ENCODE results near the gene SERPIND1. TPM values are rescaled to one million over a fixed set of nuclear protein-coding genes. Genes with fewer than 3 reads are reported as not detected.

Gene SERPIND1
- total and polyA plus RNA-seq, 10 of the 15 experiments (the other 5 are each of a cell fraction or from before 2014, with no cell fraction given), result 0.08 to 0.85 (median 0.38) TPM; not detected in 1

DNA sequence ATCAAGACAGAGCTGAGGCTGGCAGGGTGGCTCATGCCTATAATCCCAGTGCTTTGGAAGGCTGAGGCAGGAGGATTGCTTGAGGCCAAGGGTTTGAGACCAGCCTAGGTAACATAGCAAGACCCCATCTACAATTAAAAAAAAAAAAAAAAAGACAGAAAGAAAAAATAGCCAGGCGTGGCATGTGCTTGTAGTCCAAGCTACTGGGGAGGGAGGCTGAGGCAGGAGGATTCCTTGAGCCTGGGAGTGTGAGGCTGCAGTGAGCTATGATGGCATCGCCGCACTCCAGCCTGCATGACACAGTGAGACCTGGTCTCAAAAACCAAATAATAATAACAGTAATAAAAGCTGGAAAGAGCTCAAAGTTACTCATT, 9.4 kb downstream of the SERPIND1 start:
- H3K9ac ChIP-seq (ENCODE audit: control insufficient read depth, insufficient read depth, low read length), result no peak overlapping the region
- no peaks in the 10 kb centered on the region for H3K79me2 ChIP-seq (ENCODE audit: control insufficient read depth, insufficient read depth, low read length)
- H3K4me2 ChIP-seq (ENCODE audit: control insufficient read depth, insufficient read depth), result no peak overlapping the region; the same call in 1 of the 2 replicates
- peaks cover 3 to 9% of the 10 kb centered on the region in 2 experiments for H3K36me3 ChIP-seq (ENCODE audit: control insufficient read depth in 2 of 2, insufficient read depth in 2 of 2, low read length in 1 of 2)
- FAIRE-seq, result peak; percentile 81
- H4K20me1 ChIP-seq (ENCODE audit: control insufficient read depth, insufficient read depth), result no peaks in the 10 kb centered on the region
- H3K27ac ChIP-seq (ENCODE audit: control insufficient read depth, insufficient read depth), result no peak overlapping the region
- POLR2A ChIA-PET, result interaction anchor here (0.7 to 1.1 kb wide), 2 partner anchors 32 to 34 kb away, joined by 3 read pairs; no protein-coding TSS in a partner anchor
- RAD21 ChIA-PET (ENCODE audit: unreplicated experiment), result interaction anchor here (0.7 to 3.8 kb wide), 5 partner anchors 33 to 344 kb away, joined by 3 to 27 read pairs (median 9); no protein-coding TSS in a partner anchor
- DNase-seq (ENCODE audit: low read depth, low spot score), result no peak
- SMC1A ChIA-PET (ENCODE audit: uncharacterized antibody, unreplicated experiment), result interaction anchor here (0.8 to 4.5 kb wide), 4 partner anchors 34 to 218 kb away, joined by 3 to 41 read pairs (median 4); no protein-coding TSS in a partner anchor
- H3K4me3 ChIP-seq, result no peak overlapping the region
- intact Hi-C loops (cut with micrococcal nuclease; ENCODE audit: unreplicated experiment), result no loop called here
- in situ Hi-C loops (cut with MboI), result no loop called here
- 96% methylated on average over 3 of the region's 3 CpGs for WGBS (ENCODE audit: insufficient coverage, insufficient replicate concordance, low lambda C conversion rate, missing lambda C conversion rate)
- no peaks in the 10 kb centered on the region for H3K9me3 ChIP-seq (replicated peaks; ENCODE audit: control insufficient read depth, insufficient read depth, low read length)
- TF ChIP-seq, protein P1, sequence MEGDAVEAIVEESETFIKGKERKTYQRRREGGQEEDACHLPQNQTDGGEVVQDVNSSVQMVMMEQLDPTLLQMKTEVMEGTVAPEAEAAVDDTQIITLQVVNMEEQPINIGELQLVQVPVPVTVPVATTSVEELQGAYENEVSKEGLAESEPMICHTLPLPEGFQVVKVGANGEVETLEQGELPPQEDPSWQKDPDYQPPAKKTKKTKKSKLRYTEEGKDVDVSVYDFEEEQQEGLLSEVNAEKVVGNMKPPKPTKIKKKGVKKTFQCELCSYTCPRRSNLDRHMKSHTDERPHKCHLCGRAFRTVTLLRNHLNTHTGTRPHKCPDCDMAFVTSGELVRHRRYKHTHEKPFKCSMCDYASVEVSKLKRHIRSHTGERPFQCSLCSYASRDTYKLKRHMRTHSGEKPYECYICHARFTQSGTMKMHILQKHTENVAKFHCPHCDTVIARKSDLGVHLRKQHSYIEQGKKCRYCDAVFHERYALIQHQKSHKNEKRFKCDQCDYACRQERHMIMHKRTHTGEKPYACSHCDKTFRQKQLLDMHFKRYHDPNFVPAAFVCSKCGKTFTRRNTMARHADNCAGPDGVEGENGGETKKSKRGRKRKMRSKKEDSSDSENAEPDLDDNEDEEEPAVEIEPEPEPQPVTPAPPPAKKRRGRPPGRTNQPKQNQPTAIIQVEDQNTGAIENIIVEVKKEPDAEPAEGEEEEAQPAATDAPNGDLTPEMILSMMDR (IDR thresholded peaks at IDR 0.05 in 2 of 3, conservative IDR thresholded peaks at IDR 0.05 in 1 of 3; ENCODE audit: control insufficient read depth in 2 of 3, extremely low read depth in 1 of 3, insufficient read depth in 1 of 3, low read depth in 3 of 3, low read length in 3 of 3), result no peak
- no peak for TF ChIP-seq ASH2L (IDR thresholded peaks at IDR 0.05; ENCODE audit: borderline replicate concordance, low read depth)
- TF ChIP-seq, protein P2, sequence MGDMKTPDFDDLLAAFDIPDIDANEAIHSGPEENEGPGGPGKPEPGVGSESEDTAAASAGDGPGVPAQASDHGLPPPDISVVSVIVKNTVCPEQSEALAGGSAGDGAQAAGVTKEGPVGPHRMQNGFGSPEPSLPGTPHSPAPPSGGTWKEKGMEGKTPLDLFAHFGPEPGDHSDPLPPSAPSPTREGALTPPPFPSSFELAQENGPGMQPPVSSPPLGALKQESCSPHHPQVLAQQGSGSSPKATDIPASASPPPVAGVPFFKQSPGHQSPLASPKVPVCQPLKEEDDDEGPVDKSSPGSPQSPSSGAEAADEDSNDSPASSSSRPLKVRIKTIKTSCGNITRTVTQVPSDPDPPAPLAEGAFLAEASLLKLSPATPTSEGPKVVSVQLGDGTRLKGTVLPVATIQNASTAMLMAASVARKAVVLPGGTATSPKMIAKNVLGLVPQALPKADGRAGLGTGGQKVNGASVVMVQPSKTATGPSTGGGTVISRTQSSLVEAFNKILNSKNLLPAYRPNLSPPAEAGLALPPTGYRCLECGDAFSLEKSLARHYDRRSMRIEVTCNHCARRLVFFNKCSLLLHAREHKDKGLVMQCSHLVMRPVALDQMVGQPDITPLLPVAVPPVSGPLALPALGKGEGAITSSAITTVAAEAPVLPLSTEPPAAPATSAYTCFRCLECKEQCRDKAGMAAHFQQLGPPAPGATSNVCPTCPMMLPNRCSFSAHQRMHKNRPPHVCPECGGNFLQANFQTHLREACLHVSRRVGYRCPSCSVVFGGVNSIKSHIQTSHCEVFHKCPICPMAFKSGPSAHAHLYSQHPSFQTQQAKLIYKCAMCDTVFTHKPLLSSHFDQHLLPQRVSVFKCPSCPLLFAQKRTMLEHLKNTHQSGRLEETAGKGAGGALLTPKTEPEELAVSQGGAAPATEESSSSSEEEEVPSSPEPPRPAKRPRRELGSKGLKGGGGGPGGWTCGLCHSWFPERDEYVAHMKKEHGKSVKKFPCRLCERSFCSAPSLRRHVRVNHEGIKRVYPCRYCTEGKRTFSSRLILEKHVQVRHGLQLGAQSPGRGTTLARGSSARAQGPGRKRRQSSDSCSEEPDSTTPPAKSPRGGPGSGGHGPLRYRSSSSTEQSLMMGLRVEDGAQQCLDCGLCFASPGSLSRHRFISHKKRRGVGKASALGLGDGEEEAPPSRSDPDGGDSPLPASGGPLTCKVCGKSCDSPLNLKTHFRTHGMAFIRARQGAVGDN (IDR thresholded peaks at IDR 0.05), result no peak
- TF ChIP-seq SREBF2 (IDR thresholded peaks at IDR 0.05; ENCODE audit: low read length), result no peak
- TF ChIP-seq RAD21 (IDR thresholded peaks at IDR 0.05; ENCODE audit: insufficient read depth, low read depth, low read length), result no peak
- TF ChIP-seq NR2C1 (IDR thresholded peaks at IDR 0.05), result no peak
- TF ChIP-seq GABPA (IDR thresholded peaks at IDR 0.05; ENCODE audit: low read depth), result no peak
- TF ChIP-seq CBX3 (IDR thresholded peaks at IDR 0.05; ENCODE audit: borderline replicate concordance, low read depth), result no peak
- TF ChIP-seq GATAD2B (conservative IDR thresholded peaks at IDR 0.05; ENCODE audit: low read depth), result no peak
- no peak for TF ChIP-seq SUPT20H (IDR thresholded peaks at IDR 0.05; ENCODE audit: borderline replicate concordance, control insufficient read depth, low read depth, low read length)
- no peak for TF ChIP-seq BACH1 (IDR thresholded peaks at IDR 0.05; ENCODE audit: borderline replicate concordance)
- H3K27me3 ChIP-seq (replicated peaks in 1 of 2; ENCODE audit: control insufficient read depth in 2 of 2, insufficient read depth in 2 of 2, low read length in 1 of 2), result no peaks in the 10 kb centered on the region
- BruUV-seq (replicated peaks), result no TSS peak
- no peak for ATAC-seq
- CTCF ChIA-PET, result interaction anchor here (0.9 to 3.6 kb wide), 15 partner anchors 10 to 175 kb away, joined by 3 to 28 read pairs (median 5); partner anchors contain the start of gene SERPIND1
- H2AFZ ChIP-seq (ENCODE audit: control insufficient read depth, low read depth, low read length), result no peak overlapping the region
- peaks cover 7% of the 10 kb centered on the region for H3K4me1 ChIP-seq (ENCODE audit: control insufficient read depth, insufficient read depth, low read length)

Data from GM12878 (cell line).